Measurements from ENCODE around the gene WNT9A.

DNA sequence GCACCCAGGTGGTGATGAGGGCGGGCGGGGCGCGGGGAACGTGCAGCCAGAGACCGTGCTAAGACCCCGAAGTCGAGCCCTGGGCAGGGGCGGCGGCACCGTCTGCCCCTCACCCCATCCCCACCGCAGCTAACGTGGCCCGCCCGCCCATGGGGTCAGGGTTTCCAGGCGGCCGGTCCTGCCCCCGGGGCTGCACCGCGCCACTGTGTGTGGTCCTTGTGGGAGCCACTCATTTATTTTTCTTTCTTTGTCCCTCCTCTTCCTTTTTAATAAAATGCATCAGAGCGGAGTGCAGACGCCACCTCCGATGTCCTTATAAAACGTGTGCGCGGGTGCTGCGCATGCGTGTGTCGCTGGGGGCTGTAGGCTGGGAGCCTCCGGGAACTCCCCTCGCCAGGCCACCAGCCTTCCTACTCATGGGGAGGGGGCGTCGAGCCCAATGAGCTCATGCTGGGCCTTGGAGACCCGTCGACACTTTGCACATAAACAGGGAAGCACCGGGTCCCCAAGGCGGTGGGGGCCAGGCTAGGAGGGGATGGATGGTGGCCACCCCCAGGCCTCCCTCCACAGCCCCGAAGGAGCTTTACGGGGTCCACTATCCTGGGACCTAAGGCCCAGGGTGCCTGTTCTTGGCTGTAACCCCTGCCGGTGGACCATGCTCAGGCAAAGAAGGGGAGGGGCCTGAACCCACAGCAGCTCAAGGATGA is 59.9 kb downstream of the WNT9A start:
- TF ChIP-seq, protein P1, sequence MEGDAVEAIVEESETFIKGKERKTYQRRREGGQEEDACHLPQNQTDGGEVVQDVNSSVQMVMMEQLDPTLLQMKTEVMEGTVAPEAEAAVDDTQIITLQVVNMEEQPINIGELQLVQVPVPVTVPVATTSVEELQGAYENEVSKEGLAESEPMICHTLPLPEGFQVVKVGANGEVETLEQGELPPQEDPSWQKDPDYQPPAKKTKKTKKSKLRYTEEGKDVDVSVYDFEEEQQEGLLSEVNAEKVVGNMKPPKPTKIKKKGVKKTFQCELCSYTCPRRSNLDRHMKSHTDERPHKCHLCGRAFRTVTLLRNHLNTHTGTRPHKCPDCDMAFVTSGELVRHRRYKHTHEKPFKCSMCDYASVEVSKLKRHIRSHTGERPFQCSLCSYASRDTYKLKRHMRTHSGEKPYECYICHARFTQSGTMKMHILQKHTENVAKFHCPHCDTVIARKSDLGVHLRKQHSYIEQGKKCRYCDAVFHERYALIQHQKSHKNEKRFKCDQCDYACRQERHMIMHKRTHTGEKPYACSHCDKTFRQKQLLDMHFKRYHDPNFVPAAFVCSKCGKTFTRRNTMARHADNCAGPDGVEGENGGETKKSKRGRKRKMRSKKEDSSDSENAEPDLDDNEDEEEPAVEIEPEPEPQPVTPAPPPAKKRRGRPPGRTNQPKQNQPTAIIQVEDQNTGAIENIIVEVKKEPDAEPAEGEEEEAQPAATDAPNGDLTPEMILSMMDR (IDR thresholded peaks at IDR 0.05): no peak
- TF ChIP-seq, protein P2, sequence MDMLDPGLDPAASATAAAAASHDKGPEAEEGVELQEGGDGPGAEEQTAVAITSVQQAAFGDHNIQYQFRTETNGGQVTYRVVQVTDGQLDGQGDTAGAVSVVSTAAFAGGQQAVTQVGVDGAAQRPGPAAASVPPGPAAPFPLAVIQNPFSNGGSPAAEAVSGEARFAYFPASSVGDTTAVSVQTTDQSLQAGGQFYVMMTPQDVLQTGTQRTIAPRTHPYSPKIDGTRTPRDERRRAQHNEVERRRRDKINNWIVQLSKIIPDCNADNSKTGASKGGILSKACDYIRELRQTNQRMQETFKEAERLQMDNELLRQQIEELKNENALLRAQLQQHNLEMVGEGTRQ (CRISPR knock-in tag; IDR thresholded peaks at IDR 0.05): no peak
- TF ChIP-seq TCF7 (CRISPR knock-in tag; IDR thresholded peaks at IDR 0.05; ENCODE audit: low read depth) (no peak), RELA (CRISPR knock-in tag; IDR thresholded peaks at IDR 0.05; ENCODE audit: borderline replicate concordance) (no peak), ZNF138 (CRISPR knock-in tag; conservative IDR thresholded peaks at IDR 0.05) (no peak), TEAD1 (CRISPR knock-in tag; IDR thresholded peaks at IDR 0.05) (no peak), ZNF263 (CRISPR knock-in tag; IDR thresholded peaks at IDR 0.05; ENCODE audit: low read depth) (no peak)
- TF ChIP-seq, protein P3, sequence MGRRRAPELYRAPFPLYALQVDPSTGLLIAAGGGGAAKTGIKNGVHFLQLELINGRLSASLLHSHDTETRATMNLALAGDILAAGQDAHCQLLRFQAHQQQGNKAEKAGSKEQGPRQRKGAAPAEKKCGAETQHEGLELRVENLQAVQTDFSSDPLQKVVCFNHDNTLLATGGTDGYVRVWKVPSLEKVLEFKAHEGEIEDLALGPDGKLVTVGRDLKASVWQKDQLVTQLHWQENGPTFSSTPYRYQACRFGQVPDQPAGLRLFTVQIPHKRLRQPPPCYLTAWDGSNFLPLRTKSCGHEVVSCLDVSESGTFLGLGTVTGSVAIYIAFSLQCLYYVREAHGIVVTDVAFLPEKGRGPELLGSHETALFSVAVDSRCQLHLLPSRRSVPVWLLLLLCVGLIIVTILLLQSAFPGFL (CRISPR knock-in tag; IDR thresholded peaks at IDR 0.05; ENCODE audit: borderline replicate concordance): no peak
- TF ChIP-seq, protein P4, sequence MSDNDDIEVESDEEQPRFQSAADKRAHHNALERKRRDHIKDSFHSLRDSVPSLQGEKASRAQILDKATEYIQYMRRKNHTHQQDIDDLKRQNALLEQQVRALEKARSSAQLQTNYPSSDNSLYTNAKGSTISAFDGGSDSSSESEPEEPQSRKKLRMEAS (CRISPR knock-in tag; IDR thresholded peaks at IDR 0.05): no peak
